ENCODE data around the gene ATL3. TPM values are rescaled to one million over a fixed set of nuclear protein-coding genes. Genes with fewer than 3 reads are reported as not detected.
"Not testable (repeated sequence)": the region's sequence is repeated elsewhere in the genome, so short reads cannot be mapped to it uniquely, and the experiment has no call there.

Gene ATL3
- total RNA-seq, 1 donor from 2014 or later: 96.9 TPM

- peak; percentile 16 for TF ChIP-seq CTCF (IDR thresholded peaks at IDR 0.05)
- Mint-ChIP-seq H3K36me3 (ENCODE audit: unreplicated experiment) (peaks cover 43% of the 10 kb centered on the region), H3K27me3 (ENCODE audit: unreplicated experiment) (no peaks in the 10 kb centered on the region), H3K9me3 (ENCODE audit: unreplicated experiment) (no peaks in the 10 kb centered on the region), H3K4me1 (ENCODE audit: unreplicated experiment) (peaks cover 5% of the 10 kb centered on the region), H3K27ac (ENCODE audit: unreplicated experiment) (peak overlapping the region; percentile 6), H3K4me3 (ENCODE audit: unreplicated experiment) (no peak overlapping the region)
- no peak for DNase-seq (ENCODE audit: extremely low spot score, unreplicated experiment)
Observed at GRCh38 chr11:63641727-63642126, 29.4 kb downstream of the ATL3 start.

GRCh38 chr11:63639199-63639832 lies 31.9 kb downstream of the ATL3 start:
- Mint-ChIP-seq H3K36me3 (ENCODE audit: unreplicated experiment) (peaks cover 44% of the 10 kb centered on the region), H3K9me3 (ENCODE audit: unreplicated experiment) (no peaks in the 10 kb centered on the region), H3K27ac (ENCODE audit: unreplicated experiment) (peak overlapping the region; percentile 54), H3K4me1 (ENCODE audit: unreplicated experiment) (peaks cover 5% of the 10 kb centered on the region), H3K4me3 (ENCODE audit: unreplicated experiment) (no peak overlapping the region), H3K27me3 (ENCODE audit: unreplicated experiment) (no peaks in the 10 kb centered on the region)
- no peak for DNase-seq (ENCODE audit: extremely low spot score, unreplicated experiment)
- TF ChIP-seq CTCF (IDR thresholded peaks at IDR 0.05): peak; percentile 54

GRCh38 chr11:63638436-63638835 lies 32.7 kb downstream of the ATL3 start:
- DNase-seq (ENCODE audit: extremely low spot score, unreplicated experiment); H3K4me3 Mint-ChIP-seq (ENCODE audit: unreplicated experiment); H3K4me1 Mint-ChIP-seq (ENCODE audit: unreplicated experiment); H3K27me3 Mint-ChIP-seq (ENCODE audit: unreplicated experiment); H3K9me3 Mint-ChIP-seq (ENCODE audit: unreplicated experiment); H3K27ac Mint-ChIP-seq (ENCODE audit: unreplicated experiment): not testable (repeated sequence)
- peaks cover 38% of the 10 kb centered on the region for H3K36me3 Mint-ChIP-seq (ENCODE audit: unreplicated experiment)

GRCh38 chr11:63635762-63636465 lies 35.3 kb downstream of the ATL3 start:
- Mint-ChIP-seq H3K4me1 (ENCODE audit: unreplicated experiment) (peaks cover 5% of the 10 kb centered on the region), H3K27ac (ENCODE audit: unreplicated experiment) (no peak overlapping the region), H3K4me3 (ENCODE audit: unreplicated experiment) (no peak overlapping the region), H3K9me3 (ENCODE audit: unreplicated experiment) (no peaks in the 10 kb centered on the region), H3K27me3 (ENCODE audit: unreplicated experiment) (no peaks in the 10 kb centered on the region), H3K36me3 (ENCODE audit: unreplicated experiment) (peaks cover 35% of the 10 kb centered on the region)
- DNase-seq (ENCODE audit: extremely low spot score, unreplicated experiment): no peak
- peak; percentile 87 for TF ChIP-seq CTCF (IDR thresholded peaks at IDR 0.05)

- Mint-ChIP-seq H3K36me3 (ENCODE audit: unreplicated experiment) (peaks cover 44% of the 10 kb centered on the region), H3K27me3 (ENCODE audit: unreplicated experiment) (no peaks in the 10 kb centered on the region), H3K9me3 (ENCODE audit: unreplicated experiment) (no peaks in the 10 kb centered on the region), H3K4me3 (ENCODE audit: unreplicated experiment) (no peak overlapping the region), H3K4me1 (ENCODE audit: unreplicated experiment) (no peaks in the 10 kb centered on the region), H3K27ac (ENCODE audit: unreplicated experiment) (no peak overlapping the region)
- TF ChIP-seq CTCF (IDR thresholded peaks at IDR 0.05): no peak
- DNase-seq (ENCODE audit: extremely low spot score, unreplicated experiment): no peak
Observed at GRCh38 chr11:63629426-63629825, 41.8 kb downstream of the ATL3 start.

All from osteocyte (in vitro differentiated cells).